ENCODE results near the gene BST1. TPM values are rescaled to one million over a fixed set of nuclear protein-coding genes. Genes with fewer than 3 reads are reported as not detected.
"Not testable (repeated sequence)": the region's sequence is repeated elsewhere in the genome, so short reads cannot be mapped to it uniquely, and the experiment has no call there.

The BST1 gene
- total RNA-seq, 2 experiments from 2014 or later, result 0.74 to 0.96 TPM

- Mint-ChIP-seq H3K27me3 (ENCODE audit: low read depth) (no peaks in the 10 kb centered on the region), H3K4me3 (no peak overlapping the region), H3K27ac (no peak overlapping the region), H3K9me3 (no peaks in the 10 kb centered on the region), H3K4me1 (ENCODE audit: low read depth) (no peaks in the 10 kb centered on the region), H3K36me3 (ENCODE audit: low read depth) (no peaks in the 10 kb centered on the region)
- intact Hi-C loops (cut with micrococcal nuclease), result no loop called here
- no peak for DNase-seq
- CTCF ChIA-PET, result interaction anchor here (0.5 to 0.9 kb wide), 2 partner anchors 81 to 167 kb away, joined by 3 read pairs; no protein-coding TSS in a partner anchor
Measured at GRCh38 chr4:15716115-15716514, 13.2 kb downstream of the BST1 start.

DNA sequence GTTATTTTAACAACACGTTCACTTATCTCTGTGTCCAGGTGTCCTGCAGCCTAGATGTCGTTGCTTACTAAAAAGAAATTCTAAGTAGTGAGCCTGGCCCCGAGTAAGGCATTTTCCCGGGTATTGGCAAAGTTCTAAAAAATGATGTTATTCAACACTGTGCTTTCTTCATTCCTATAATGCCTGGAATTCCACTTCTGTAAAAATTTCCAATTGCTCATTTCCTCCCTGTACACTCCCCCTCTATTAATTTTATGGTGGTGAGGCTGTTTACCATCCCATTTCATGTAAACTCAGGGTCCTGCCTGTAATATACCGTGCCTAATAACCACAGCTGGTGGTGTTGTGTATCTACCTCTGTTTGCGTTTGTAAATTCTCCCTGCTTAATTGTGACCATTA, 14.2 kb downstream of the BST1 start:
- no peaks in the 10 kb centered on the region for H3K4me1 Mint-ChIP-seq (ENCODE audit: low read depth)
- intact Hi-C loops (cut with micrococcal nuclease), result no loop called here
- no peaks in the 10 kb centered on the region for H3K27me3 Mint-ChIP-seq (ENCODE audit: low read depth)
- H3K36me3 Mint-ChIP-seq (ENCODE audit: low read depth), result no peaks in the 10 kb centered on the region
- no peak overlapping the region for H3K27ac Mint-ChIP-seq
- H3K9me3 Mint-ChIP-seq, result no peaks in the 10 kb centered on the region
- DNase-seq, result no peak
- CTCF ChIA-PET, result interaction anchor here (1.0 kb wide), 1 partner anchor 88 kb away, joined by 3 read pairs; no protein-coding TSS in a partner anchor
- H3K4me3 Mint-ChIP-seq, result no peak overlapping the region

GRCh38 chr4:15717657-15718416, 15.0 kb downstream of the BST1 start:
- H3K27ac Mint-ChIP-seq, result no peak overlapping the region
- DNase-seq, result no peak
- no peak overlapping the region for H3K4me3 Mint-ChIP-seq
- intact Hi-C loops (cut with micrococcal nuclease), result no loop called here
- H3K36me3 Mint-ChIP-seq (ENCODE audit: low read depth), result no peaks in the 10 kb centered on the region
- CTCF ChIA-PET, result interaction anchor here (0.8 to 1.3 kb wide), 4 partner anchors 11 to 238 kb away, joined by 3 to 6 read pairs (median 3); no protein-coding TSS in a partner anchor
- H3K4me1 Mint-ChIP-seq (ENCODE audit: low read depth), result no peaks in the 10 kb centered on the region
- H3K9me3 Mint-ChIP-seq, result no peaks in the 10 kb centered on the region
- no peaks in the 10 kb centered on the region for H3K27me3 Mint-ChIP-seq (ENCODE audit: low read depth)

DNA sequence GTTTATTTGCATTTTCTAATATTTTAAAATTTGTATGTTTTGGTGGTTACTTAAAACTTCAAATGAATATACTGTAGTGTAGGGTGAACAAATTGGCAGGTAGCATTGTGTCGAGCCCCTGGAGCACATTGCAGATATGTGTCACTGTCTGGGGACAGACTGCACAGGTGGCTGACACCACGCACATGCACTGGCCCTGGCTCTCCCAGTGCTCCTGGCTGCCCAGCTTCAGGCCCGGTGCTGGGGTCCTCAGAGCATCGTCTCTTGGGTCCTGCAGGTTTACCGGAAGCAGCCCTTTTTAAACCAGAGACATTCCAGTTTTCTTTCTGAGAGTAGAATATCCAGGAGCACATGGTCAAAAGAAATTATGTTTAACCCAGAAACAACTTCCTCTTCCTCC, 15.6 kb downstream of the BST1 start:
- intact Hi-C loops (cut with micrococcal nuclease), result no loop called here
- Mint-ChIP-seq H3K27me3 (ENCODE audit: low read depth) (no peaks in the 10 kb centered on the region), H3K4me3 (no peak overlapping the region), H3K27ac (no peak overlapping the region), H3K36me3 (ENCODE audit: low read depth) (no peaks in the 10 kb centered on the region), H3K4me1 (ENCODE audit: low read depth) (no peaks in the 10 kb centered on the region), H3K9me3 (no peaks in the 10 kb centered on the region)
- CTCF ChIA-PET, result interaction anchor here (0.8 to 1.4 kb wide), 5 partner anchors 11 to 239 kb away, joined by 3 to 6 read pairs (median 3); no protein-coding TSS in a partner anchor
- DNase-seq, result no peak

GRCh38 chr4:15718959-15719358, 16.1 kb downstream of the BST1 start:
- CTCF ChIA-PET, result interaction anchor here (1.4 kb wide), 1 partner anchor 86 kb away, joined by 4 read pairs; no protein-coding TSS in a partner anchor

GRCh38 chr4:15719506-15719905, 16.6 kb downstream of the BST1 start:
- intact Hi-C loops (cut with micrococcal nuclease), result no loop called here
- Mint-ChIP-seq H3K4me1 (ENCODE audit: low read depth) (no peaks in the 10 kb centered on the region), H3K27me3 (ENCODE audit: low read depth) (no peaks in the 10 kb centered on the region), H3K4me3 (no peak overlapping the region), H3K27ac (no peak overlapping the region), H3K9me3 (no peaks in the 10 kb centered on the region), H3K36me3 (ENCODE audit: low read depth) (no peaks in the 10 kb centered on the region)
- CTCF ChIA-PET, result interaction anchor here (1.0 to 1.4 kb wide), 2 partner anchors 12 to 86 kb away, joined by 3 to 4 read pairs; no protein-coding TSS in a partner anchor
- DNase-seq, result no peak

More at GRCh38 chr4:15718959-15719358, 16.1 kb downstream of the BST1 start:
- H3K36me3 Mint-ChIP-seq (ENCODE audit: low read depth), result no peaks in the 10 kb centered on the region
- H3K27me3 Mint-ChIP-seq (ENCODE audit: low read depth), result no peaks in the 10 kb centered on the region
- DNase-seq, result no peak
- no peaks in the 10 kb centered on the region for H3K9me3 Mint-ChIP-seq
- H3K4me1 Mint-ChIP-seq (ENCODE audit: low read depth), result no peaks in the 10 kb centered on the region
- H3K27ac Mint-ChIP-seq, result no peak overlapping the region
- no peak overlapping the region for H3K4me3 Mint-ChIP-seq
- intact Hi-C loops (cut with micrococcal nuclease), result no loop called here

DNA sequence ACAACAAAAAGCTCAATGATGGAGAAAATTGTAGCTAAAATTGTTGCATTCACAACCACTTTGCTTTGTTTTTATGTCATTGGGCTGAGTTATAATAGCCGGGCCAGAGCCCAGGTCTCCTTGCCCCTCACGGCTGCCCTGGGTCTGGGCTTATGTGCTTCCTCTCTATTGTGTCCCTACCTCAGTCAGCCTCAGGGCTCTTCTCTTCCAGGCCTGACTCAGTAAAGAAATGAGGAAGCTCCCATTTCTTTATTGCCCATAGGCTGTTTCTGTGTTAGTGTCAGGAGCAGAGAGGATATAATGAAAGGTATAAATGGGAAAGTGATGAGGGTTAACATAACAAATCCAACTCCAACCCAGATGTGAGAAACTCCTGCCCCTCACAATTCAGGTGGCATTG, 18.0 kb downstream of the BST1 start:
- intact Hi-C loops (cut with micrococcal nuclease), result no loop called here
- no peak overlapping the region for H3K27ac Mint-ChIP-seq
- H3K27me3 Mint-ChIP-seq (ENCODE audit: low read depth), result no peaks in the 10 kb centered on the region
- no peaks in the 10 kb centered on the region for H3K9me3 Mint-ChIP-seq
- no peaks in the 10 kb centered on the region for H3K36me3 Mint-ChIP-seq (ENCODE audit: low read depth)
- DNase-seq, result no peak
- H3K4me1 Mint-ChIP-seq (ENCODE audit: low read depth), result no peaks in the 10 kb centered on the region
- CTCF ChIA-PET, result interaction anchor here (1.1 kb wide), 1 partner anchor 85 kb away, joined by 3 read pairs; no protein-coding TSS in a partner anchor
- no peak overlapping the region for H3K4me3 Mint-ChIP-seq

DNA sequence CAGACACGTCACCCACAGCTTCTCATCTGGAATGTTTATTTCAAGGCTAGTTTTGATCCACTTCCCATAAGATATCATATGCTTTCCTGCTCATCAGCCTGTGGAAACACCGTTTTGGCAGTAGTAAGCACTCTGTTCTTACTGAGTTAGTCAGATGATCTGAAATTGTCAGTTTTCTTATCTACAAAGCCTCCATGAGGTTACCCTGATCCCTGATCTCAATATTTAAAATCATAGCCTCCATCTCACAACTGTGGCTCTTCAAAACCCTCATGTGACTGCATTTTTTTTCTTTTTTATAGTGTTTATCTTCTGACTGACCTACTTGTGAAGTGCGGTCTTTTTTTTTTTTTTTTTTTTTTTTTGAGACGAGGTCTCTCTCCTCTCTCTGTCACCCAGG, 22.7 kb downstream of the BST1 start:
- Mint-ChIP-seq H3K27ac (no peak overlapping the region), H3K36me3 (ENCODE audit: low read depth) (no peaks in the 10 kb centered on the region), H3K9me3 (no peaks in the 10 kb centered on the region), H3K27me3 (ENCODE audit: low read depth) (no peaks in the 10 kb centered on the region), H3K4me3 (no peak overlapping the region), H3K4me1 (ENCODE audit: low read depth) (no peaks in the 10 kb centered on the region)
- CTCF ChIA-PET, result interaction anchor here (1.0 kb wide), 1 partner anchor 193 kb away, joined by 3 read pairs; no protein-coding TSS in a partner anchor
- DNase-seq, result no peak
- intact Hi-C loops (cut with micrococcal nuclease), result no loop called here

GRCh38 chr4:15729910-15730533, 27.2 kb downstream of the BST1 start:
- H3K27ac Mint-ChIP-seq, result no peak overlapping the region
- DNase-seq, result peak; percentile 54
- H3K4me3 Mint-ChIP-seq, result no peak overlapping the region
- peaks cover 13% of the 10 kb centered on the region for H3K4me1 Mint-ChIP-seq (ENCODE audit: low read depth)
- H3K36me3 Mint-ChIP-seq (ENCODE audit: low read depth), result no peaks in the 10 kb centered on the region
- no peaks in the 10 kb centered on the region for H3K9me3 Mint-ChIP-seq
- intact Hi-C loops (cut with micrococcal nuclease), result loop anchor here (1.0 to 2.0 kb wide), 7 partner anchors 26 to 271 kb away; no protein-coding TSS in a partner anchor
- H3K27me3 Mint-ChIP-seq (ENCODE audit: low read depth), result no peaks in the 10 kb centered on the region
- CTCF ChIA-PET, result interaction anchor here (0.8 to 3.3 kb wide), 9 partner anchors 15 to 271 kb away, joined by 3 to 16 read pairs (median 4); no protein-coding TSS in a partner anchor

- H3K4me1 Mint-ChIP-seq (ENCODE audit: low read depth), result peaks cover 25% of the 10 kb centered on the region
- H3K4me3 Mint-ChIP-seq; intact Hi-C loops (cut with micrococcal nuclease); H3K9me3 Mint-ChIP-seq; H3K27me3 Mint-ChIP-seq (ENCODE audit: low read depth); H3K27ac Mint-ChIP-seq; H3K36me3 Mint-ChIP-seq (ENCODE audit: low read depth); DNase-seq: not testable (repeated sequence)
- CTCF ChIA-PET, result interaction anchor here (0.9 to 3.3 kb wide), 8 partner anchors 24 to 269 kb away, joined by 3 to 13 read pairs (median 5); no protein-coding TSS in a partner anchor
Measured at GRCh38 chr4:15733061-15733460, 30.2 kb downstream of the BST1 start.

DNA sequence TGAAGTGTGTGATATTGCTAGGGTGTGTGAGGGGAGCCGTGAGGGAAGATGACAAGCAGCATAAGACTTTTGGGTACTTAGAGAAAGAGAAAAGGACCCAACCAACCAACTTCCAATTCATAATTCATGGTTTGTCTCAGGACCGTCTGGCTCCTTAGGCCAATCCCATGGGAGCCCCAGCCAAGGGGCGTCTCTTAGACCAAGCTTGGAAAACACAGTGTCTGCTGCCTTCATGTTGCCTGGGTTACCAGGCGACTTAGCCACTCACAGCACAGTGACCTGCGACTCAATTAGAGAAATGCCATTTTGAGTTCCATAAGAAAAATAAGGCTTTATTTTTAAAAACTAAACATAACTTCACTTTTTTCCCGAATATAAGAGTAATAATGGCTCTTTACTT, 32.7 kb downstream of the BST1 start:
- Mint-ChIP-seq H3K9me3 (peaks cover 4% of the 10 kb centered on the region), H3K27me3 (ENCODE audit: low read depth) (no peaks in the 10 kb centered on the region), H3K4me3 (no peak overlapping the region), H3K4me1 (ENCODE audit: low read depth) (peaks cover 44% of the 10 kb centered on the region), H3K36me3 (ENCODE audit: low read depth) (peaks cover 2% of the 10 kb centered on the region), H3K27ac (no peak overlapping the region)
- CTCF ChIA-PET, result no interaction called here
- no peak for DNase-seq
- intact Hi-C loops (cut with micrococcal nuclease), result no loop called here

DNA sequence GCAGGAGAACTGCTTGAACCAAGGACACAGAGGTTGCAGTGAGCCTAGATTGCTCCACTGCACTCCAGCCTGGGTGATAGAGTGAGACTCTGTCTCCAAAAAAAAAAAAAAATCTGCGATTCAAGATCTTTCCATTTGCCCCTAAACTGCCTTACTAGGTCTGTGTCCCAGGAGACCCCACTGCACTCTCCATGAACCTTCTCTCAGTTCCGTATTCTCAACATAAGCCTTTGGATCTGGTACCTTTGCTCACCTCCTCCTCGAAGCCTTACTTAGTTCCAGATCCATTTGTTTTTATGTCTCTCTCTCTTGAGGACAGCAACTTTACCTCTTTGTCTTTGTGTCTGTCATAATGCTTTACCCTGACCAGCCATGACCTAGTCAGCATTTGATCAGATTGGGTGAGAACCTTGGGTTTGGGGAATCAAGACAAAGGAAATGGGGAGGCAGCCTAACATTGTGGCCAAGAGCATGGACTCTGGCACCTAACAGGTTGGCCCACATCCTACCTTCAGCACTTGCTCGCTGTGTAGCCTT, 33.7 kb downstream of the BST1 start:
- H3K4me3 Mint-ChIP-seq, result no peak overlapping the region
- peaks cover 12% of the 10 kb centered on the region for H3K9me3 Mint-ChIP-seq
- peaks cover 2% of the 10 kb centered on the region for H3K36me3 Mint-ChIP-seq (ENCODE audit: low read depth)
- H3K4me1 Mint-ChIP-seq (ENCODE audit: low read depth), result peaks cover 44% of the 10 kb centered on the region
- DNase-seq, result no peak
- intact Hi-C loops (cut with micrococcal nuclease), result no loop called here
- CTCF ChIA-PET, result interaction anchor here (0.7 to 4.0 kb wide), 5 partner anchors 20 to 462 kb away, joined by 3 to 35 read pairs (median 6); no protein-coding TSS in a partner anchor
- H3K27me3 Mint-ChIP-seq (ENCODE audit: low read depth), result no peaks in the 10 kb centered on the region
- no peak overlapping the region for H3K27ac Mint-ChIP-seq
